Gastroesophageal sphincter (tissue), 4 donors: Measurements from ENCODE around the gene LAG3. TPM values are rescaled to one million over a fixed set of nuclear protein-coding genes. Genes with fewer than 3 reads are reported as not detected.

ENCODE experiments used
- ATAC-seq: fragments of 150-250 bp; one replicate; pipeline ENCODE4 v1.9.1; 2016; ENCODE audit warnings: mild to moderate bottlenecking, moderate library complexity
- H3K27ac ChIP-seq, 4 donors: fragments of 200-600 bp; sonication (generic) in 3 of 4; 1 replicate in 3 of 4; 2 replicates in 1 of 4; pipeline ENCODE4 v1.5.1; 2016 to 2019
- H3K27me3 ChIP-seq: fragments of 200-600 bp; sonication (generic); one replicate; pipeline ENCODE4 v1.5.1; 2019
- H3K36me3 ChIP-seq, 2 donors: fragments of 200-600 bp; sonication (generic); one replicate each; pipeline ENCODE4 v1.5.1; 2019; ENCODE audit warnings: control low read depth in 1 of 2
- H3K4me1 ChIP-seq, 3 donors: fragments of 200-600 bp; sonication (generic); 1 replicate in 2 of 3; 2 replicates in 1 of 3; pipeline ENCODE4 v1.5.1; 2016 to 2019; ENCODE audit warnings: control low read depth in 2 of 3
- H3K4me3 ChIP-seq, 2 donors: fragments of 200-600 bp; sonication (generic); one replicate each; pipeline ENCODE4 v1.5.1; 2019; ENCODE audit warnings: mild to moderate bottlenecking in 1 of 2, moderate library complexity in 1 of 2
- H3K9me3 ChIP-seq, 3 donors: fragments of 200-600 bp; sonication (generic); one replicate each; pipeline ENCODE4 v1.5.1; 2017 to 2019; ENCODE audit warnings: control low read depth in 2 of 3
- CTCF ChIP-seq, 4 experiments: fragments of 200-600 bp in 2 of 4; fragments of 450-650 bp in 2 of 4; sonication (generic) in 1 of 4; IDR thresholded peaks; one replicate each; pipeline ENCODE4 v1.5.1; 2017 to 2019; ENCODE audit warnings: antibody characterized with exemption in 4 of 4, mild to moderate bottlenecking in 2 of 4, moderate library complexity in 2 of 4
- EP300 ChIP-seq: sonication (generic); formaldehyde crosslinking; IDR thresholded peaks from one replicate; pipeline ENCODE4 v1.6.1; 2017; ENCODE audit warnings: antibody characterized with exemption, mild to moderate bottlenecking
- POLR2A ChIP-seq, 2 donors: fragments of 450-650 bp; IDR thresholded peaks; one replicate each; pipeline ENCODE4 v1.6.1; 2017; ENCODE audit warnings: antibody characterized with exemption in 2 of 2, mild to moderate bottlenecking in 2 of 2, moderate library complexity in 1 of 2
- POLR2AphosphoS5 ChIP-seq: sonication (generic); formaldehyde crosslinking; IDR thresholded peaks from one replicate; pipeline ENCODE4 v1.6.1; 2017; ENCODE audit warnings: antibody characterized with exemption
- WGBS, 2 donors: methylation state at CpG; one replicate each; pipeline ENCODE4 v1.1.5; 2018; ENCODE audit warnings: low coverage in 1 of 2; 5-methylcytosine and 5-hydroxymethylcytosine counted together
- total RNA-seq, 4 donors: library from RNA; depleted of rRNA; stranded (reverse); fragments of >200 nt; gene quantifications; one replicate each; pipeline ENCODE4 v1.1.0, GENCODE V29; 2016

LAG3 gene
- total RNA-seq, 4 donors from 2014 or later, result 0.30 to 3.0 (median 1.9) TPM

GRCh38 chr12:6813363-6813762 lies 41.0 kb downstream of the LAG3 start:
- Histone ChIP-seq H3K4me3 (no peak overlapping the region), H3K4me1 (no peaks in the 10 kb centered on the region), H3K9me3 (no peaks in the 10 kb centered on the region), H3K27ac (no peak overlapping the region), H3K36me3 (no peaks in the 10 kb centered on the region), H3K27me3 (no peaks in the 10 kb centered on the region)
- WGBS, 2 donors, result 48 to 58% methylated on average over 4 of the region's 4 CpGs
- TF ChIP-seq CTCF (IDR thresholded peaks at IDR 0.05) (no peak), POLR2A (IDR thresholded peaks at IDR 0.05) (no peak), POLR2AphosphoS5 (no peak), EP300 (no peak)
- no peak for ATAC-seq

DNA sequence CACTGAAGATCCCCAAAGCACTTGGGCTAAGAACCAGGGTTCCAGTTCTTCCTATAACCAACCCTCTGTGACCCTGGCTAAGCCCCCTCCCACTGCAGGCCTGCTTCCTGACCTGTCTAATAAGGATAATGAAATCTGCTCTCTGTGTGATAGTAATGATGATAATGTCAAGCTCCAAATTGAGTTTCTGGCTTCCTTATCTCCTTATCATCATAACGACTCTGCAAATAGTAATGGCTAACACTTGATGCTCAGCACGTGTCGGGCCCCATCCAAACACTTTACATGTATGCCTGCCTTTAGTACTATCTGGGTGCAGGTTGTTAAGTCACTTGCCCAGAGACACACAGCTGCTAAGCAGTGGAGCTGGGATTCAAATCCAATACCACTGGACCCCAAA lies 44.3 kb downstream of the LAG3 start:
- no peak for ATAC-seq
- Histone ChIP-seq H3K9me3 (no peaks in the 10 kb centered on the region), H3K27me3 (no peaks in the 10 kb centered on the region), H3K4me1 (peaks cover 0 to 9% (median 6%) of the 10 kb centered on the region in 3 donors), H3K36me3 (no peaks in the 10 kb centered on the region), H3K4me3 (no peak overlapping the region), H3K27ac (no peak overlapping the region)
- no peak for TF ChIP-seq POLR2AphosphoS5
- 52 to 69% methylated on average over 2 to 3 of the region's 3 CpGs for WGBS, 2 donors

GRCh38 chr12:6817098-6817497 lies 44.8 kb downstream of the LAG3 start:
- no peak for ATAC-seq
- no peak for TF ChIP-seq POLR2A (IDR thresholded peaks at IDR 0.05)
- TF ChIP-seq POLR2AphosphoS5, result no peak
- no peak for TF ChIP-seq CTCF (IDR thresholded peaks at IDR 0.05)
- TF ChIP-seq EP300, result no peak
- no peaks in the 10 kb centered on the region for H3K36me3 ChIP-seq
- H3K9me3 ChIP-seq, result no peaks in the 10 kb centered on the region
- H3K27ac ChIP-seq, result no peak overlapping the region
- H3K27me3 ChIP-seq, result peaks cover 2% of the 10 kb centered on the region
- no CpG with 5 or more reads among the region's 8 CpGs for WGBS, 2 donors
- H3K4me3 ChIP-seq, result no peak overlapping the region
- H3K4me1 ChIP-seq, result peaks cover 0 to 14% (median 9%) of the 10 kb centered on the region in 3 donors

DNA sequence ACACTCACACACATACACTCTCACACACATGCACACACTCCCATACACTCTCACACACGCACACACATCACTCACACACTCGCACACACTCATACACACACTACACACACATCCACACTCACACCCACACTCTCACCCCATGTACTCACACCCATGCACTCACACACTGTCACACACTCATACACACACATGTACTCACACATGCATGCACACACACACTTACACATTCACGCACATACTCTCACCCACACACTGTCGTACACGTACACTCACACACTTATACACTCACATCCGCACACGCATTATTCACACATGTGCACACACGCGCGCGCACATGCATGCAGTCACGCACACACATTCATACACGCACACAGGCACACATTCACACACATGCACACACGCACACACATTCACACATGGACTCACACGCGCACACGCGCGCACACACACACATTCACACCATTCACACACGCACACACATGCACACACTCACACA lies 45.4 kb downstream of the LAG3 start:
- no peak overlapping the region for H3K4me3 ChIP-seq
- TF ChIP-seq CTCF (IDR thresholded peaks at IDR 0.05) (no peak), POLR2A (IDR thresholded peaks at IDR 0.05) (no peak), POLR2AphosphoS5 (no peak), EP300 (no peak)
- H3K27me3 ChIP-seq, result peaks cover 7% of the 10 kb centered on the region
- H3K4me1 ChIP-seq, result peaks cover 0 to 20% (median 14%) of the 10 kb centered on the region in 3 donors
- H3K27ac ChIP-seq, result no peak overlapping the region
- no peaks in the 10 kb centered on the region for H3K36me3 ChIP-seq
- H3K9me3 ChIP-seq, result no peaks in the 10 kb centered on the region
- 75 to 84% methylated on average over 16 to 18 of the region's 20 CpGs for WGBS, 2 donors
- no peak for ATAC-seq

- H3K4me1 ChIP-seq, result peaks cover 0 to 26% (median 14%) of the 10 kb centered on the region in 3 donors
- no peaks in the 10 kb centered on the region for H3K9me3 ChIP-seq
- H3K27me3 ChIP-seq, result peaks cover 12% of the 10 kb centered on the region
- no peak for TF ChIP-seq CTCF (IDR thresholded peaks at IDR 0.05)
- no peak for TF ChIP-seq EP300
- TF ChIP-seq POLR2AphosphoS5, result no peak
- no peak for TF ChIP-seq POLR2A (IDR thresholded peaks at IDR 0.05)
- WGBS, 2 donors, result 40 to 75% methylated on average over 2 to 3 of the region's 10 CpGs
- H3K4me3 ChIP-seq, result no peak overlapping the region
- no peak for ATAC-seq
- no peaks in the 10 kb centered on the region for H3K36me3 ChIP-seq
- no peak overlapping the region for H3K27ac ChIP-seq
Measured at GRCh38 chr12:6818222-6818621, 45.9 kb downstream of the LAG3 start.
